Fibroblast of the aortic adventitia (primary cell): ENCODE measurements around the gene PKM. TPM values are rescaled to one million over a fixed set of nuclear protein-coding genes. Genes with fewer than 3 reads are reported as not detected.
A peak's percentile ranks its signal among the peaks of the same experiment; 100 is the strongest.

ENCODE experiments used
- DNase-seq: peaks from one replicate; pipeline ENCODE4 v3.0.0-alpha.2; 2010; ENCODE audit warnings: low read depth
- H3K4me3 ChIP-seq: 2 replicates; pipeline ENCODE4 v1.5.1; 2011; ENCODE audit warnings: low read depth, mild to moderate bottlenecking, control low read depth, low read length, moderate library complexity
- total RNA-seq: library from RNA; depleted of rRNA; stranded (reverse); fragments of >200 nt; gene quantifications from 2 replicates; pipeline ENCODE4 v1.2.3, GENCODE V29; 2012; ENCODE audit warnings: low replicate concordance
- TF ChIP-seq, protein P1 (sequence below): IDR thresholded peaks from 2 replicates; pipeline ENCODE4 v1.5.1; 2011; ENCODE audit warnings: mild to moderate bottlenecking, low read length, control low read depth, inconsistent platforms; ENCODE audit not compliant: insufficient read depth

PKM gene
- total RNA-seq, 1 donor: 1,845 TPM

DNA sequence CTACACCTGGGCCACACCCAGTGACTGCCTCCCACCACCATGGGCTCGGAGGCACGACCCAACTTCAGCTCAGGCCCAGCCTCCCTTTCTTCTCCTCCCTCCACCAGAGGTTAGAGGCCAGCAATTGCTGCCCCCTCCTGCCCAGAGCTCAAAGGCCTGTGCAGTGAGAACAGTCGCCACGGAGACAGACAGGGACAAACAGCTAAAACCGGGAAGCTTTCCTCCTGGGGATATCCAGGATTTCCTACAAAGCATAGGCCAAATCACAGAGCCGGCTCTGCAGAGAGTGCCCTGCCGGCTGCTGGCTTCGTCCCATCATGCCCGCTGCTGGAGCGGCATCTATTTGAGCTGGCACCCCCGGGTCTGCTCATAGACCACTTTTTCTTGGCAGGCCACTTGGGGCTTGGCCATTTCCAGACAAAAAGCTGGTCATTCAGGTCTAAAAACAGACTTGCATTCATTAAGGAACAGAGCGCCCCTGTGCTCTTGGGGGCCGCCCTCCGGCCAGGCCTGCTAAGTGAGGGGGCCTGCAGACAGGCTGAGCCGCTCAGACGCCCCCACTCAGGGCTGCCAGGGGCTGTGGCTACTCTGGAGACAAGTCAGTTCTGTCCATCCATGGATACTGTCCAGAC lies 50.9 kb downstream of the PKM start:
- DNase-seq: no peak
- no peak overlapping the region for H3K4me3 ChIP-seq
- TF ChIP-seq, protein P1, sequence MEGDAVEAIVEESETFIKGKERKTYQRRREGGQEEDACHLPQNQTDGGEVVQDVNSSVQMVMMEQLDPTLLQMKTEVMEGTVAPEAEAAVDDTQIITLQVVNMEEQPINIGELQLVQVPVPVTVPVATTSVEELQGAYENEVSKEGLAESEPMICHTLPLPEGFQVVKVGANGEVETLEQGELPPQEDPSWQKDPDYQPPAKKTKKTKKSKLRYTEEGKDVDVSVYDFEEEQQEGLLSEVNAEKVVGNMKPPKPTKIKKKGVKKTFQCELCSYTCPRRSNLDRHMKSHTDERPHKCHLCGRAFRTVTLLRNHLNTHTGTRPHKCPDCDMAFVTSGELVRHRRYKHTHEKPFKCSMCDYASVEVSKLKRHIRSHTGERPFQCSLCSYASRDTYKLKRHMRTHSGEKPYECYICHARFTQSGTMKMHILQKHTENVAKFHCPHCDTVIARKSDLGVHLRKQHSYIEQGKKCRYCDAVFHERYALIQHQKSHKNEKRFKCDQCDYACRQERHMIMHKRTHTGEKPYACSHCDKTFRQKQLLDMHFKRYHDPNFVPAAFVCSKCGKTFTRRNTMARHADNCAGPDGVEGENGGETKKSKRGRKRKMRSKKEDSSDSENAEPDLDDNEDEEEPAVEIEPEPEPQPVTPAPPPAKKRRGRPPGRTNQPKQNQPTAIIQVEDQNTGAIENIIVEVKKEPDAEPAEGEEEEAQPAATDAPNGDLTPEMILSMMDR: no peak

DNA sequence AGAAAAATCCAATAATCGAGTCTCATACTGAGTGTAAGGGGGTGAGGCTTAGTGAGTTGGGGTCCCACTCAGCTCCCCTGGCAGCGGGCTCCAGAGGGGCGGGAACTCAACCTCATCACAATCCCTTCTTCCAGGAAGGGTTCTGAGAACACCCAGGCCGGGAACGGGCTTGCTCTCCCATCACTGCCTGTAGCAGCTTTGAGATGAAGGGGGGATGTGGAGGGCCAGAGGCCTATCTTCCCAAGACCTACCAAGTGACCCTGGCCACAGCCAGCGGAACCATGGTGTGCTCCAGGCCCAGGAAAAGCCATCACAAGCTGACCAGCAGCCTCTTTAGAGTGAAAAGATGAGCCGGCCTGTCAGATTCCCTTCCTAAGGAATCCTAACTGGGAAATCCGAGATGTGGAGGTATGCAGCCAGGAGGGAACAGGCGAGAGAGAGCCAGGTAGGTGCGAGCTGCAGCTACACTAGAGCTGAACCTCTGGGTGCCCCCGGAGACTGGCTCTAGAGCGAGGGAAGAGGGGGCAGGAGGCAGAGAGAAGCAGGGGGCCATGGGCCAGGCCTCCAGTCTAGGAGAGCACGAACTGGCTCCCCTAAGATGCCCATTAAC lies 51.9 kb downstream of the PKM start:
- TF ChIP-seq, protein P1: no peak
- no peak for DNase-seq
- H3K4me3 ChIP-seq: no peak overlapping the region

DNA sequence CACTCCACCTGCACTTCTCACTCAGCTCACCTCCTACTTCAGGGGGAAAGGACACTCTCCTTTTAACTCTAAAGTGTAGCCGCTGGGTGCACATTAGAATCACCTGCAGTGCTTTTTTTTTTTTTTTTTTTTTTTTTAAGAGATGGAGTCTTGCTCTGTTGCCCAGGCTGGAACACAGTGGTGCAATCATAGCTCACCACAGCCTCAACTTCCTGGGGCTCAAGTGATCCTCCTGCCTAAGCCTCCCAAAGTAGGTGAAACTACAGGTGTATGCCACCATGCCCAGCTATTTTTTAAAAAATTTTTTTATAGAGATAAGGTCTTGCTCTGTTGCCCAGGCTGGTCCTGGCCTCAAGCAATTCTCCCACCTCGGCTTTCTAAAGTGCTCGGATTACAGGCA lies 54.2 kb downstream of the PKM start:
- TF ChIP-seq, protein P1: no peak
- DNase-seq: no peak
- H3K4me3 ChIP-seq: no peak overlapping the region

DNA sequence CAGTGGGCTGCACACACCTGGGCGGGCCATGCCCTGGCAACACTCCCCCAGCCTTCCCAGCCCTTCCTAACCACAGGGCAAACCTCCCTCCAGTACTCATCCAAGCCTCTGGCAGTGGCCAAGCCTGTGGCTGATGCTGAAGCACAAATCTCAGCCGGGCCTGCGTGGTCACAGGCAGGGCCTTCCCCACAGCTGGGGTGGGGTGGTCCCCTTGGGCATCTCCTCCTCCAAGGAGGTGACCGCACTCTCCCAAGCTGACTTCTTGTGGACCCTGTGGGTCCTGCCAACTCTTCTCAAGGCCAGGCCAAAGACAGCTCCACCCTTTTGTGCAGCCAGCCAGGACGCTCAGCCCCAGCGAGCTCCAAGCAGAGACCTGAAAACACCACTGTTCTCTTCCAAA lies 54.8 kb downstream of the PKM start:
- H3K4me3 ChIP-seq: no peak overlapping the region
- peak; percentile 48 for DNase-seq
- TF ChIP-seq, protein P1: no peak

DNA sequence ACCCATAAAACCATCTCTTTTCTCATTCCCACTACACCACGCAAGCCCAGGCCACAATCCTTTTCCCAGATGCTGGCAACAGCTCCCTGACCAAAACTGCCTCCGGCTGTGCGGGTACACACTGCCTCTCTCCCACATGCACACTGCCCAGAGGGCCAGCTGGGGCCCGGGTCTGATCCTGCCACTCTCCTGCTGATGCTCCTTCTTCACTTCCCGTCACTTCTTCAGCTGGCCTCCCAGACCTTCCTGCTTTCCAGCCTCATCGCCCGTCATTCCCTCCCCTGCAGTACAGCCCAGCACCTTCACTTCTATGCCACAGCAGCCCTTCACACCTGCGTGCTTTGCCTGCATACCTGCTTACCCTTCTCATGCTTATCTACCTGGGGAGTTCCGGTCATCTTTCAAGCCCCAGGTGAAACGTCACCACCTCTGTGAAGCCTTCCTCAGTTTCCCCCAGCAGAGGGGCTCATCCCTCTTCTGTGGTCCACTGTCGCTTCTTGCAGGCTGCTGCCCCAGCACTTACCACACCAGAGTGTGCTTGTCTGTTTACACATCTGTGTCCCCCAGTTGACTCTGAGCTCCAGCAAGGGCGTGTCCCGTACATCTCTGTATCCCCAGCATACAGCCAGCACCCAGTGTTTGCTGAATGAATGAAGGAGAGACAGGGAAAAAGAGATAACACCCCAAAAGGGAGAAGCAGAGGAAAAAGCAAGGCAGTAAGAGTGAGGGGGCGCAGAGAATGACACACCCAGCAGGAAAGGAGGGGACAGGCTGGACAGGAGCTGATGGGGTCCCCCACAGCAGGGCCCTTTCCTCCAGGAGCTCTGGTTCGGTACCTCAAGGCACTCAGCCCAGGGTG lies 55.6 kb downstream of the PKM start:
- TF ChIP-seq, protein P1: no peak
- DNase-seq: no peak
- H3K4me3 ChIP-seq: no peak overlapping the region

DNA sequence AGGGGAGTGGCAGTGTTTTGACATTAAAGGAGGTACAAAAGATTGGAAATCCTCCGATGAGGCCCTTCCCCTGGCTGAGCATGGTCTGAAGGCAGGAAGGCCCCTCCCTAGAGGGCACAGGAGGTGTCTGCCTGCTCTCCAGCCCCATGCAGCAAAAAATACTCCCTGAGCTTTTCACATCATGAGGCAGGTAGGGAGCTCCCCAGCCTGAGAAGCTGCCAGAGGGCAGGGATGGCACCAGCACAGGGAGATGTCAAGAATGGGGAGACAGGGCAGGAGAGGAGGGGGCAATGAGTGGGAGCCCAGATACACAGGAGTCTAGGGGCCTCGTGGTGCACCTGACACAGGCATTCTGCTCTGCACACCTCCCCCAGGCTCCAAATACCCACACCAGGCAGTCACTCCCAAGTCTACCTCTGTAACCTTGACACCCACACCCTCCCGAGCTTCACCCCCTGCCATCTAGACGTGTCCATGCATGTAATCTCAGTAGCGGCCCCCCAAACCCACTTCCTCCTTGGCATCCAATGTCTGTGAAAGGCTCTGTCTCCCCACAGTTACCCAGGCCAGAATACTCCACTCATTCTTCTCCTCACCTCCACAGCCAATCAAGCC lies 56.3 kb downstream of the PKM start:
- H3K4me3 ChIP-seq: no peak overlapping the region
- no peak for DNase-seq
- TF ChIP-seq, protein P1: no peak
